Osteoblast (primary cell): ENCODE results near the gene TPSB2. TPM values are rescaled to one million over a fixed set of nuclear protein-coding genes. Genes with fewer than 3 reads are reported as not detected.
A peak's percentile ranks its signal among the peaks of the same experiment; 100 is the strongest.

Experiments used
- DNase-seq: peaks from one replicate; pipeline ENCODE4 v3.0.0; 2011; ENCODE audit warnings: low spot score, mixed read lengths; ENCODE audit not compliant: insufficient read length; ENCODE audit errors: missing footprints
- H2AFZ ChIP-seq: 2 replicates; pipeline ENCODE4 v1.6.0; 2011; ENCODE audit warnings: mild to moderate bottlenecking, low read length
- H3K27ac ChIP-seq: 2 replicates; pipeline ENCODE4 v1.5.1; 2011; ENCODE audit warnings: mild to moderate bottlenecking, low read depth, low read length, moderate library complexity
- H3K27me3 ChIP-seq: 2 replicates; pipeline ENCODE4 v1.6.0; 2012; ENCODE audit warnings: mild to moderate bottlenecking, control low read depth, inconsistent platforms, low read length, moderate library complexity; ENCODE audit not compliant: insufficient read depth
- H3K36me3 ChIP-seq: 2 replicates; pipeline ENCODE4 v1.5.1; 2011; ENCODE audit warnings: mild to moderate bottlenecking, low read length, control low read depth, moderate library complexity; ENCODE audit not compliant: insufficient read depth
- H3K4me1 ChIP-seq: 2 replicates; pipeline ENCODE4 v1.5.1; 2011; ENCODE audit warnings: mild to moderate bottlenecking, low read length, control low read depth, moderate library complexity; ENCODE audit not compliant: insufficient read depth
- H3K4me2 ChIP-seq: 2 replicates; pipeline ENCODE4 v1.6.0; 2011; ENCODE audit warnings: mild to moderate bottlenecking, low read length; ENCODE audit not compliant: insufficient read depth
- H3K4me3 ChIP-seq: fragments of 200-600 bp; sonication (generic); 3 replicates; pipeline ENCODE4 v1.5.1; 2012; ENCODE audit warnings: mild to moderate bottlenecking, low read length, inconsistent platforms; ENCODE audit not compliant: insufficient read depth
- H3K79me2 ChIP-seq: 2 replicates; pipeline ENCODE4 v1.6.0; 2012; ENCODE audit warnings: mild to moderate bottlenecking, low read length, control low read depth, inconsistent platforms; ENCODE audit not compliant: insufficient read depth
- H3K9me3 ChIP-seq: 2 replicates; pipeline ENCODE4 v1.5.1; 2011; ENCODE audit warnings: low read depth, low read length, control low read depth
- H4K20me1 ChIP-seq: 2 replicates; pipeline ENCODE4 v1.6.0; 2012; ENCODE audit warnings: mild to moderate bottlenecking, low read length, control low read depth; ENCODE audit not compliant: insufficient read depth
- total RNA-seq: library from RNA; depleted of rRNA; stranded (reverse); fragments of >200 nt; gene quantifications from 2 replicates; pipeline ENCODE4 v1.2.3, GENCODE V29; 2012
- TF ChIP-seq, protein P1 (sequence below): IDR thresholded peaks from 2 replicates; pipeline ENCODE4 v1.5.1; 2011; ENCODE audit warnings: mild to moderate bottlenecking, low read depth, low read length, moderate library complexity; ENCODE audit errors: extremely low read depth

TPSB2 gene
- total RNA-seq, 1 donor, result not detected

DNA sequence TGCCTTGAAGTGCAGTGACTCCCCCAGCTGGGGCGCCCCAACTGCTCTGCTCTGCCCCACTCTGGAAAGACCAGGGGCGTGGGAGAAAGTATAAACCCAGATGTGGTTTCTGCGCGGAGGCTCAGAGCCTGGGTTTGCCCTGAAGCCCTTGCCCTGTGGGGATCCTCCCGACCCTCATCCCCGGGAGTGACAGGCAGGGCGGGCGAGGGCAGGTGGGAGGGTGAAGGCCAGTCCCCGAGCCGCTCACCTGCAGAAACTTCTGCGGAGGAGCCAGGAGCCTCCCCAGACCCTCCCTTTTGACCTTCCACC, 29.7 kb upstream of the TPSB2 start:
- Histone ChIP-seq H3K27ac (no peak overlapping the region), H3K4me3 (no peak overlapping the region), H3K27me3 (peaks cover 29% of the 10 kb centered on the region), H3K4me2 (no peak overlapping the region), H4K20me1 (peaks cover 4% of the 10 kb centered on the region), H3K79me2 (no peaks in the 10 kb centered on the region), H3K9me3 (no peaks in the 10 kb centered on the region), H2AFZ (no peak overlapping the region), H3K4me1 (no peaks in the 10 kb centered on the region), H3K36me3 (no peaks in the 10 kb centered on the region)
- no peak for DNase-seq
- TF ChIP-seq, protein P1, sequence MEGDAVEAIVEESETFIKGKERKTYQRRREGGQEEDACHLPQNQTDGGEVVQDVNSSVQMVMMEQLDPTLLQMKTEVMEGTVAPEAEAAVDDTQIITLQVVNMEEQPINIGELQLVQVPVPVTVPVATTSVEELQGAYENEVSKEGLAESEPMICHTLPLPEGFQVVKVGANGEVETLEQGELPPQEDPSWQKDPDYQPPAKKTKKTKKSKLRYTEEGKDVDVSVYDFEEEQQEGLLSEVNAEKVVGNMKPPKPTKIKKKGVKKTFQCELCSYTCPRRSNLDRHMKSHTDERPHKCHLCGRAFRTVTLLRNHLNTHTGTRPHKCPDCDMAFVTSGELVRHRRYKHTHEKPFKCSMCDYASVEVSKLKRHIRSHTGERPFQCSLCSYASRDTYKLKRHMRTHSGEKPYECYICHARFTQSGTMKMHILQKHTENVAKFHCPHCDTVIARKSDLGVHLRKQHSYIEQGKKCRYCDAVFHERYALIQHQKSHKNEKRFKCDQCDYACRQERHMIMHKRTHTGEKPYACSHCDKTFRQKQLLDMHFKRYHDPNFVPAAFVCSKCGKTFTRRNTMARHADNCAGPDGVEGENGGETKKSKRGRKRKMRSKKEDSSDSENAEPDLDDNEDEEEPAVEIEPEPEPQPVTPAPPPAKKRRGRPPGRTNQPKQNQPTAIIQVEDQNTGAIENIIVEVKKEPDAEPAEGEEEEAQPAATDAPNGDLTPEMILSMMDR, result no peak

DNA sequence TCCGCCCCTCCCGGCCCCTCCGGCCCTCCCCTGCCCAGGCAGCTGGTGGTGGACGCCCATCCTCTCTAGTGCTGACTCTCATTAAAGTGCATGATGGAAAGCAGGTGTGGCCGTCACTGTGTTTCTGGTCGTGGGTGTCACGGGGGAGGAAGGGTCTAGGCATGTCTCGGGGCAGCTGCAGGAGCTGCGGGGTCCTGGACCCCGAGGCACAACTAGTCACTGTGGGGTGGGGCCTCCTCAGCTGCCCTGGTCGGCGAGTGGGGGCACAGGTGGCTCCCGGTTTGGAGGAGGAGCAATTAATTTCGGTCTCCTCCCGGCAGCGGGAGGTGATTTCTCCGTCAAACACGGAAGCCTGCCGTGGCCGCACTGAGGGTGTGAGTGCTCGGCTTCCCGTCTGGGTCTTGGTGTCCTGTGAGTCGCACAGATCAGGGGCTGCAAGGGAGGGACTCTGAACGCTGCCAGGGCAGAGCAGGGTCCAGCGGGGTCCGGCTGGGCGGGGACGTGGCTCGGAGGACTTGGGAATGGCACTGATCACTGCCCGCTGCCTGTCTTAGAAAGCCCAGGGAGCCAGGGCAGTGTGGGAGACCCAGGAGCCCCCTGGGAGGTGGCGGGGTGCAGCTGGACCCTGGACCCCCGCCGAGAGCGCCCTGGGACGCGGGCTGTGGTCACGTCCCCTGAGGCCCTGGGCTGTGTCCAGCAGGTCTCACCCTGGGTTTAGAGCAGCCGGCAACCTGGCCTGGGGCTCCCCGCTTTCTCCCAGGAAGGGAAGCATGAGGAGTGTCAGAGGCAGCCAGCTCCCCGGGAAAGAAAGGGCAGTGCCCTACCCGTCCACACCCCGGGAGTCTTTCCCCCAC, 29.1 kb upstream of the TPSB2 start:
- Histone ChIP-seq H3K9me3 (no peaks in the 10 kb centered on the region), H3K4me3 (no peak overlapping the region), H3K27ac (no peak overlapping the region), H2AFZ (no peak overlapping the region), H3K36me3 (no peaks in the 10 kb centered on the region), H4K20me1 (no peaks in the 10 kb centered on the region), H3K4me1 (no peaks in the 10 kb centered on the region), H3K4me2 (no peak overlapping the region), H3K27me3 (peaks cover 29% of the 10 kb centered on the region), H3K79me2 (no peaks in the 10 kb centered on the region)
- TF ChIP-seq, protein P1, result no peak
- DNase-seq, result peak; percentile 86

DNA sequence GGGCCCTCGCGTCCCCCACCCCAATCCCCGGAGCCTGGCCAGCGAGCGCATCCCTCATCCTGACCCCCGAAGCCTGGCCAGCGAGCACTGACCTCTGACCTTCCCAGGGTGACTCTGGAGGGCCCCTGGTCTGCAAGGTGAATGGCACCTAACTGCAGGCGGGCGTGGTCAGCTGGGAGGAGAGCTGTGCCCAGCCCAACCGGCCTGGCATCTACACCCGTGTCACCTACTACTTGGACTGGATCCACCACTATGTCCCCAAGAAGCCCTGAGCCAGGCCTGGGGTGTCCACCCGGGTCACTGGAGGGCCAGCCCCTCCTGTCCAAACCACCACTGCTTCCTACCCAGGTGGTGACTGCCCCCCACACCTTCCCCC, 28.2 kb upstream of the TPSB2 start:
- no peak for DNase-seq
- Histone ChIP-seq H3K36me3 (no peaks in the 10 kb centered on the region), H3K4me3 (no peak overlapping the region), H3K79me2 (no peaks in the 10 kb centered on the region), H3K27ac (no peak overlapping the region), H3K4me1 (no peaks in the 10 kb centered on the region), H3K27me3 (peaks cover 29% of the 10 kb centered on the region), H3K4me2 (no peak overlapping the region), H2AFZ (no peak overlapping the region), H3K9me3 (no peaks in the 10 kb centered on the region), H4K20me1 (no peaks in the 10 kb centered on the region)
- TF ChIP-seq, protein P1, result no peak

DNA sequence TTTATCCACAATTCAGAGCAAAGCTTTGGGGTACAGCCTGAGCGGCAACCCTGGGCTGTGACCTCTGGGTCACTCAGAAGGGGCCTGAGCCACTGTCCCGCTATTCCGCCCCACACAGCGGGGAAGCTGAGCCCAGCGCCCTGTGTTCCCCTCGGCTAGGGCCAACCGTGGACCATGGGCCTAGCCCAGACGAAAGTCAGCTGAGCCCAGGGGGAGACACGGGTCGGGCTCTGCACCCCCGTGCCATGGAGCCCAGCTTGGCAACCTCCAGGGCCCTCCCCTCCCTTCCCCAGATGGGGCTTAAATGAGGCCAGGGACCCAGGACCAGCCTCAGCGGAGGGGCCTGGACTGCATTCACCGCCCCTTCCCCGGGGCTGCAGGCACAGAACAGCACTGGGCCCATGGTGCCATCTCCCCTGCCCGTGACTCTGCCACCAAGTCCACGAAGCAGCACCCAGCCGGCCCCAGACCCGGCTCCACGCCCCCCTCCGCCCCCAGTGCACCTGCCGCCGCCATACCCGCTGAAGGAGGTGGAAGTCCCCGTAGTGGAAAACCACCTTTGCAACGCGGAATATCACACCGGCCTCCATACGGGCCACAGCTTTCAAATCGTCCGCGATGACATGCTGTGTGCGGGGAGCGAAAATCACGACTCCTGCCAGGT, 27.7 kb upstream of the TPSB2 start:
- Histone ChIP-seq H3K27me3 (peaks cover 29% of the 10 kb centered on the region), H3K4me3 (no peak overlapping the region), H3K27ac (no peak overlapping the region), H3K79me2 (no peaks in the 10 kb centered on the region), H3K4me2 (no peak overlapping the region), H4K20me1 (no peaks in the 10 kb centered on the region), H3K4me1 (no peaks in the 10 kb centered on the region), H3K9me3 (no peaks in the 10 kb centered on the region), H3K36me3 (no peaks in the 10 kb centered on the region), H2AFZ (no peak overlapping the region)
- no peak for DNase-seq
- TF ChIP-seq, protein P1, result no peak
